IMR-90 (cell line): ENCODE data around the gene PSMB2. TPM values are rescaled to one million over a fixed set of nuclear protein-coding genes. Genes with fewer than 3 reads are reported as not detected.

Experiments
- ATAC-seq: fragments of 200-7000 bp; cut with Tn5 transposase; 2 replicates; pipeline ENCODE4 v1.9.1; 2020; ENCODE audit warnings: low read depth, mild to moderate bottlenecking, moderate library complexity
- BruUV-seq: library from RNA; stranded (reverse); fragments of 400-500 nt; replicated peaks from 2 replicates; lab custom pipeline; 2021; lab: Mats Ljungman, UMichigan
- CTCF ChIA-PET: fragments of 300-600 bp; formaldehyde crosslinking; extraction: SDS; loops from one replicate; lab custom pipeline; 2021; ENCODE audit warnings: antibody characterized with exemption; lab: Yijun Ruan, JAX
- POLR2A ChIA-PET: fragments of 300-600 bp; sonication (Branson Sonifier 250); formaldehyde crosslinking; loops from one replicate; lab custom pipeline; 2022; ENCODE audit warnings: antibody characterized with exemption; ENCODE audit not compliant: unreplicated experiment; lab: Charles Lee
- DNase-seq: peaks from one replicate; pipeline ENCODE4 v3.0.0; 2013
- H2AFZ ChIP-seq: replicated peaks from 2 replicates; pipeline ENCODE3; 2013; ENCODE audit warnings: low read length, mild to moderate bottlenecking; ENCODE audit not compliant: poor library complexity
- H2AK5ac ChIP-seq: 2 replicates; pipeline ENCODE4 v1.6.1; 2013; ENCODE audit warnings: low read depth, low read length, inconsistent platforms
- H2AK9ac ChIP-seq: replicated peaks from 2 replicates; pipeline ENCODE3; 2013; ENCODE audit warnings: mild to moderate bottlenecking, low read depth, low read length, moderate library complexity; ENCODE audit not compliant: poor library complexity
- H2BK120ac ChIP-seq: 2 replicates; pipeline ENCODE4 v1.6.1; 2013; ENCODE audit warnings: low read depth, low read length, inconsistent platforms
- H2BK15ac ChIP-seq: 3 replicates; pipeline ENCODE4 v1.6.1; 2013; ENCODE audit warnings: low read depth, low read length, inconsistent platforms
- H2BK20ac ChIP-seq: 2 replicates; pipeline ENCODE4 v1.6.1; 2013; ENCODE audit warnings: low read depth, mild to moderate bottlenecking, inconsistent platforms, low read length, moderate library complexity
- H2BK5ac ChIP-seq: 2 replicates; pipeline ENCODE4 v1.6.1; 2013; ENCODE audit warnings: mild to moderate bottlenecking, low read depth, low read length, inconsistent platforms; ENCODE audit not compliant: poor library complexity, severe bottlenecking
- H3K14ac ChIP-seq: replicated peaks from 2 replicates; pipeline ENCODE4 v1.6.1; 2013; ENCODE audit warnings: low read depth, low read length, inconsistent platforms
- H3K18ac ChIP-seq: 2 replicates; pipeline ENCODE4 v1.6.1; 2013; ENCODE audit warnings: low read depth, low read length, control low read depth
- H3K23ac ChIP-seq: 2 replicates; pipeline ENCODE4 v1.6.1; 2013; ENCODE audit warnings: low read depth, low read length, inconsistent platforms
- H3K27ac ChIP-seq: 2 replicates; pipeline ENCODE4 v1.5.1; 2013; ENCODE audit warnings: mild to moderate bottlenecking, control low read depth, low read length; ENCODE audit not compliant: insufficient read depth
- H3K27me3 ChIP-seq: 2 replicates; pipeline ENCODE4 v1.6.1; 2013; ENCODE audit warnings: low read length; ENCODE audit not compliant: control insufficient read depth, insufficient read depth
- H3K36me3 ChIP-seq: 2 replicates; pipeline ENCODE4 v1.6.1; 2013; ENCODE audit warnings: low read length, mixed read lengths; ENCODE audit not compliant: control insufficient read depth, insufficient read depth
- H3K4ac ChIP-seq: 2 replicates; pipeline ENCODE4 v1.6.1; 2013; ENCODE audit warnings: low read depth, low read length, inconsistent platforms
- H3K4me1 ChIP-seq: 2 replicates; pipeline ENCODE4 v1.6.1; 2013; ENCODE audit warnings: low read length, mixed read lengths; ENCODE audit not compliant: control insufficient read depth, insufficient read depth
- H3K4me2 ChIP-seq: 2 replicates; pipeline ENCODE4 v1.6.1; 2013; ENCODE audit warnings: low read depth, mild to moderate bottlenecking, control low read depth, low read length, moderate library complexity
- H3K4me3 ChIP-seq: 2 replicates; pipeline ENCODE4 v1.5.1; 2013; ENCODE audit warnings: low read depth, mild to moderate bottlenecking, control low read depth, low read length, moderate library complexity; ENCODE audit not compliant: insufficient read depth
- H3K56ac ChIP-seq: 2 replicates; pipeline ENCODE4 v1.6.1; 2013; ENCODE audit warnings: low read length, inconsistent platforms; ENCODE audit not compliant: insufficient read depth; ENCODE audit errors: extremely low read depth
- H3K79me1 ChIP-seq, 2 experiments: 2 replicates each; pipeline ENCODE4 v1.6.1; 2013; ENCODE audit warnings: low read length in 2 of 2, inconsistent platforms in 1 of 2, low read depth in 1 of 2
- H3K9ac ChIP-seq: 2 replicates; pipeline ENCODE4 v1.6.1; 2013; ENCODE audit warnings: low read depth, low read length, control low read depth
- H3K9me1 ChIP-seq: 2 replicates; pipeline ENCODE4 v1.6.1; 2013; ENCODE audit warnings: low read length, inconsistent platforms; ENCODE audit not compliant: insufficient read depth
- H3K9me3 ChIP-seq: 2 replicates; pipeline ENCODE4 v1.6.1; 2013; ENCODE audit warnings: low read length; ENCODE audit not compliant: control insufficient read depth, insufficient read depth
- H4K20me1 ChIP-seq: 2 replicates; pipeline ENCODE4 v1.6.1; 2013; ENCODE audit warnings: low read length, inconsistent platforms; ENCODE audit not compliant: insufficient read depth
- H4K5ac ChIP-seq: 2 replicates; pipeline ENCODE4 v1.6.1; 2013; ENCODE audit warnings: mild to moderate bottlenecking, low read depth, low read length, control low read depth
- H4K8ac ChIP-seq, 2 experiments: 2 replicates each; pipeline ENCODE4 v1.6.1; 2013; ENCODE audit warnings: low read depth in 2 of 2, low read length in 2 of 2, control low read depth in 1 of 2, inconsistent platforms in 1 of 2
- H4K91ac ChIP-seq: 2 replicates; pipeline ENCODE4 v1.6.1; 2013; ENCODE audit warnings: low read depth, low read length, inconsistent platforms; ENCODE audit not compliant: insufficient read depth
- BHLHE40 ChIP-seq: fragments of 150-350 bp; IDR thresholded peaks from 2 replicates; pipeline ENCODE4 v1.6.1; 2016; ENCODE audit warnings: mild to moderate bottlenecking, low read depth, low read length
- CEBPB ChIP-seq: IDR thresholded peaks from 2 replicates; pipeline ENCODE4 v1.6.1; 2012; ENCODE audit warnings: low read depth, low read length, improper control_type of control experiment
- CHD1 ChIP-seq: IDR thresholded peaks from 2 replicates; pipeline ENCODE4 v1.6.1; 2012; ENCODE audit warnings: low read depth, low read length, improper control_type of control experiment
- MAFK ChIP-seq: IDR thresholded peaks from 2 replicates; pipeline ENCODE4 v1.6.1; 2012; ENCODE audit warnings: low read depth, low read length, improper control_type of control experiment
- MAZ ChIP-seq: IDR thresholded peaks from 2 replicates; pipeline ENCODE4 v1.6.1; 2012; ENCODE audit warnings: low read depth, mild to moderate bottlenecking, low read length, improper control_type of control experiment, moderate library complexity, borderline replicate concordance
- MXI1 ChIP-seq: IDR thresholded peaks from 2 replicates; pipeline ENCODE4 v1.6.1; 2012; ENCODE audit warnings: low read depth, mild to moderate bottlenecking, low read length, moderate library complexity, borderline replicate concordance
- POLR2A ChIP-seq: IDR thresholded peaks from 2 replicates; pipeline ENCODE4 v1.6.1; 2012; ENCODE audit warnings: mild to moderate bottlenecking, low read depth, low read length
- RAD21 ChIP-seq: IDR thresholded peaks from 2 replicates; pipeline ENCODE4 v1.6.1; 2012; ENCODE audit warnings: low read length, improper control_type of control experiment
- RFX5 ChIP-seq: IDR thresholded peaks from 2 replicates; pipeline ENCODE4 v1.8.0; 2012; ENCODE audit warnings: low read depth, mild to moderate bottlenecking, low read length, moderate library complexity
- SMC3 ChIP-seq: fragments of 150-350 bp; IDR thresholded peaks from 2 replicates; pipeline ENCODE4 v1.6.1; 2016; ENCODE audit warnings: low read depth, mild to moderate bottlenecking, antibody characterized with exemption, low read length, moderate library complexity
- WGBS, 2 experiments: methylation state at CpG; one replicate each; pipeline versions ENCODE4 v1.1.5 to v1.1.7; 2013; ENCODE audit warnings: missing lambda C conversion rate in 2 of 2; ENCODE audit not compliant: insufficient read length in 1 of 2; ENCODE audit errors: extremely low coverage in 2 of 2; 5-methylcytosine and 5-hydroxymethylcytosine counted together
- dilution Hi-C: fragments of 300-500 bp; cut with HindIII; formaldehyde crosslinking; loops from one replicate; pipeline ENCODE4 v1.14.3; 2018; ENCODE audit warnings: low sequenced_read_pairs; ENCODE audit not compliant: unreplicated experiment
- in situ Hi-C: fragments of 300-500 bp; cut with MboI; formaldehyde crosslinking; loops from 3 replicates; pipeline ENCODE4 v1.14.3; 2019; ENCODE audit warnings: low sequenced_read_pairs, inconsistent platforms, mixed read lengths
- intact Hi-C: fragments of 100-400 bp; cut with micrococcal nuclease; formaldehyde crosslinking; loops from 2 replicates; pipeline ENCODE4 v1.10.0; 2022
- polyA plus RNA-seq, 3 experiments: library from polyadenylated mRNA; depleted of rRNA; stranded (reverse); fragments of >200 nt; gene quantifications; 2 replicates each; pipeline ENCODE4 v1.2.3, GENCODE V29; 2012; ENCODE audit warnings: low replicate concordance in 1 of 3
- total RNA-seq: library from RNA; depleted of rRNA; stranded (reverse); fragments of >200 nt; gene quantifications from 2 replicates; pipeline ENCODE4 v1.2.3, GENCODE V29; 2012
- TF ChIP-seq, protein P1 (sequence below): conservative IDR thresholded peaks from 2 replicates; pipeline ENCODE4 v1.5.1; 2012; ENCODE audit warnings: mild to moderate bottlenecking, low read depth, low read length, improper control_type of control experiment
- TF ChIP-seq, protein P2 (sequence below): fragments of 150-350 bp; IDR thresholded peaks from 2 replicates; pipeline ENCODE4 v1.6.1; 2016; ENCODE audit warnings: low read depth, mild to moderate bottlenecking, low read length, moderate library complexity, borderline replicate concordance

The PSMB2 gene
- total and polyA plus RNA-seq, 2 of the 4 experiments (the other 2 are of a cell fraction) = 23.8 to 86.2 TPM

DNA sequence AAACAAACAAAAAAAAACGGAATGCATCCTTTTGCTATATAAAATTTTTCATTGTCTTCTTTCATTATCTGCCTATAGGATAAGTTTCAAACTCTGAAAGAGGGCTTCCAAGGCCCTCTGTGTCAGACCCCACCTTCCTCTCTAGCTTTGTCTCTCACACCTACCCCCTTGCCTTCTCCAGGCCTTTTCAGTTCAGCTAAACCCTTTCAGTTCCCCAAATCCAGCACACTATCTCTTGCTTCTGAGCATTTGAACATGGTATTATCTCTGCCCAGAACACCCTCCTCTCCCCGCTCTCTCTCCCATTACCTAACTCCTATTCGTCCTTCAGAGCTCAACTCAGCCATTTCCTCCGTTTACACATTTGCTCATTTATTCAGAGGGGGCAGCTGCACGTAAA, 41.7 kb upstream of the PSMB2 start:
- Histone ChIP-seq H3K27ac (no peak overlapping the region), H2AK5ac (no peak overlapping the region), H2AK9ac (no peak overlapping the region), H3K4me2 (no peak overlapping the region), H3K36me3 (no peaks in the 10 kb centered on the region), H3K4me3 (no peak overlapping the region), H4K20me1 (no peaks in the 10 kb centered on the region), H3K9me1 (no peaks in the 10 kb centered on the region), H3K4ac (no peak overlapping the region), H4K5ac (no peak overlapping the region), H2BK20ac (no peak overlapping the region), H3K56ac (no peak overlapping the region), H4K8ac (no peak overlapping the region), H3K23ac (no peak overlapping the region), H3K79me1 (no peaks in the 10 kb centered on the region), H3K18ac (no peak overlapping the region), H2BK120ac (no peak overlapping the region), H4K91ac (no peak overlapping the region), H3K27me3 (peaks cover 47% of the 10 kb centered on the region), H2BK15ac (no peak overlapping the region), H3K9me3 (no peaks in the 10 kb centered on the region), H2AFZ (no peak overlapping the region), H3K9ac (no peak overlapping the region), H3K4me1 (no peaks in the 10 kb centered on the region), H3K14ac (no peak overlapping the region), H2BK5ac (no peak overlapping the region)
- ChIA-PET POLR2A (no interaction called here), CTCF (interaction anchor here (0.7 kb wide), 1 partner anchor 33 kb away, joined by 5 read pairs; no protein-coding TSS in a partner anchor)
- ATAC-seq (no peak), DNase-seq (no peak)
- in situ Hi-C loops (no loop called here), intact Hi-C loops (no loop called here), dilution Hi-C loops (no loop called here)
- no peak for TF ChIP-seq RAD21
- TF ChIP-seq MAFK = no peak
- no peak for TF ChIP-seq CHD1
- no peak for TF ChIP-seq BHLHE40
- TF ChIP-seq CEBPB = no peak
- no peak for TF ChIP-seq SMC3
- TF ChIP-seq, protein P1, sequence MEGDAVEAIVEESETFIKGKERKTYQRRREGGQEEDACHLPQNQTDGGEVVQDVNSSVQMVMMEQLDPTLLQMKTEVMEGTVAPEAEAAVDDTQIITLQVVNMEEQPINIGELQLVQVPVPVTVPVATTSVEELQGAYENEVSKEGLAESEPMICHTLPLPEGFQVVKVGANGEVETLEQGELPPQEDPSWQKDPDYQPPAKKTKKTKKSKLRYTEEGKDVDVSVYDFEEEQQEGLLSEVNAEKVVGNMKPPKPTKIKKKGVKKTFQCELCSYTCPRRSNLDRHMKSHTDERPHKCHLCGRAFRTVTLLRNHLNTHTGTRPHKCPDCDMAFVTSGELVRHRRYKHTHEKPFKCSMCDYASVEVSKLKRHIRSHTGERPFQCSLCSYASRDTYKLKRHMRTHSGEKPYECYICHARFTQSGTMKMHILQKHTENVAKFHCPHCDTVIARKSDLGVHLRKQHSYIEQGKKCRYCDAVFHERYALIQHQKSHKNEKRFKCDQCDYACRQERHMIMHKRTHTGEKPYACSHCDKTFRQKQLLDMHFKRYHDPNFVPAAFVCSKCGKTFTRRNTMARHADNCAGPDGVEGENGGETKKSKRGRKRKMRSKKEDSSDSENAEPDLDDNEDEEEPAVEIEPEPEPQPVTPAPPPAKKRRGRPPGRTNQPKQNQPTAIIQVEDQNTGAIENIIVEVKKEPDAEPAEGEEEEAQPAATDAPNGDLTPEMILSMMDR = no peak
- no peak for TF ChIP-seq RFX5
- TF ChIP-seq MXI1 = no peak
- no peak for TF ChIP-seq POLR2A
- no peak for TF ChIP-seq MAZ
- TF ChIP-seq, protein P2, sequence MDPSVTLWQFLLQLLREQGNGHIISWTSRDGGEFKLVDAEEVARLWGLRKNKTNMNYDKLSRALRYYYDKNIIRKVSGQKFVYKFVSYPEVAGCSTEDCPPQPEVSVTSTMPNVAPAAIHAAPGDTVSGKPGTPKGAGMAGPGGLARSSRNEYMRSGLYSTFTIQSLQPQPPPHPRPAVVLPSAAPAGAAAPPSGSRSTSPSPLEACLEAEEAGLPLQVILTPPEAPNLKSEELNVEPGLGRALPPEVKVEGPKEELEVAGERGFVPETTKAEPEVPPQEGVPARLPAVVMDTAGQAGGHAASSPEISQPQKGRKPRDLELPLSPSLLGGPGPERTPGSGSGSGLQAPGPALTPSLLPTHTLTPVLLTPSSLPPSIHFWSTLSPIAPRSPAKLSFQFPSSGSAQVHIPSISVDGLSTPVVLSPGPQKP = no peak
- BruUV-seq = no TSS peak
- no CpG with 5 or more reads among the region's 5 CpGs for WGBS, 2 experiments
